AG08396 (cell line): ENCODE data around the gene KCNA4.
"Not testable (repeated sequence)": the region's sequence is repeated elsewhere in the genome, so short reads cannot be mapped to it uniquely, and the experiment has no call there.

Source experiments
- DNase-seq: peaks from one replicate; pipeline ENCODE4 v3.0.0; 2012; ENCODE audit warnings: low spot score, mixed read lengths

The KCNA4 gene

GRCh38 chr11:29996016-29996415 is 20.8 kb downstream of the KCNA4 start:
- no peak for DNase-seq

- no peak for DNase-seq
Observed at GRCh38 chr11:29989174-29989970, 27.5 kb downstream of the KCNA4 start.

GRCh38 chr11:29985248-29985647 is 31.6 kb downstream of the KCNA4 start:
- DNase-seq, result no peak

- DNase-seq, result no peak
Observed at GRCh38 chr11:29984544-29984943, 32.3 kb downstream of the KCNA4 start.

GRCh38 chr11:29978549-29978948 is 38.3 kb downstream of the KCNA4 start:
- no peak for DNase-seq

- DNase-seq, result not testable (repeated sequence)
Observed at GRCh38 chr11:29975580-29975979, 41.2 kb downstream of the KCNA4 start.

- DNase-seq, result no peak
Observed at GRCh38 chr11:29963796-29964195, 53.0 kb downstream of the KCNA4 start.

GRCh38 chr11:29963036-29963435 is 53.8 kb downstream of the KCNA4 start:
- DNase-seq, result no peak

- DNase-seq, result no peak
Observed at GRCh38 chr11:29962243-29962642, 54.6 kb downstream of the KCNA4 start.
